ENCODE data around the gene PLA2G2E. TPM values are rescaled to one million over a fixed set of nuclear protein-coding genes. Genes with fewer than 3 reads are reported as not detected.

Gene PLA2G2E
- total RNA-seq, 1 donor from 2014 or later, result not detected

- Mint-ChIP-seq H3K27ac (ENCODE audit: unreplicated experiment) (no peak overlapping the region), H3K4me3 (ENCODE audit: unreplicated experiment) (no peak overlapping the region), H3K36me3 (ENCODE audit: low read depth, unreplicated experiment) (no peaks in the 10 kb centered on the region), H3K27me3 (ENCODE audit: low read depth, unreplicated experiment) (peaks cover 21% of the 10 kb centered on the region), H3K9me3 (ENCODE audit: unreplicated experiment) (no peaks in the 10 kb centered on the region), H3K4me1 (ENCODE audit: low read depth, unreplicated experiment) (no peaks in the 10 kb centered on the region)
- Histone ChIP-seq H3K79me2 (ENCODE audit: insufficient read depth, low read length) (no peaks in the 10 kb centered on the region), H3K4me2 (ENCODE audit: low read length) (no peak overlapping the region), H3K36me3 (ENCODE audit: insufficient read depth, low read length) (no peaks in the 10 kb centered on the region), H2AFZ (ENCODE audit: low read depth, low read length) (no peak overlapping the region), H4K20me1 (ENCODE audit: insufficient read depth, low read length) (peaks cover 10% of the 10 kb centered on the region), H3K9me3 (ENCODE audit: insufficient read depth, low read depth, low read length) (no peaks in the 10 kb centered on the region), H3K9ac (ENCODE audit: low read length) (no peak overlapping the region), H3K4me3 (ENCODE audit: insufficient read depth, low read depth, low read length) (no peak overlapping the region), H3K4me1 (ENCODE audit: insufficient read depth, low read length) (no peaks in the 10 kb centered on the region), H3K27ac (ENCODE audit: low read depth, low read length) (no peak overlapping the region), H3K27me3 (ENCODE audit: insufficient read depth, low read length) (no peaks in the 10 kb centered on the region)
- DNase-seq (ENCODE audit: low read depth) (no peak), FAIRE-seq (no peak)
- TF ChIP-seq CTCF (IDR thresholded peaks at IDR 0.05; ENCODE audit: insufficient read depth, low read depth, low read length), result no peak
- no peak for TF ChIP-seq EZH2 (IDR thresholded peaks at IDR 0.05; ENCODE audit: insufficient read depth, low read length)
Measured at GRCh38 chr1:19920132-19920710, 3.2 kb downstream of the PLA2G2E start.

GRCh38 chr1:19918057-19918456 lies 5.4 kb downstream of the PLA2G2E start:
- Histone ChIP-seq H3K27me3 (ENCODE audit: insufficient read depth, low read length) (no peaks in the 10 kb centered on the region), H3K4me3 (ENCODE audit: insufficient read depth, low read depth, low read length) (no peak overlapping the region), H3K9ac (ENCODE audit: low read length) (no peak overlapping the region), H3K4me2 (ENCODE audit: low read length) (no peak overlapping the region), H3K9me3 (ENCODE audit: insufficient read depth, low read depth, low read length) (no peaks in the 10 kb centered on the region), H4K20me1 (ENCODE audit: insufficient read depth, low read length) (peaks cover 18% of the 10 kb centered on the region), H2AFZ (ENCODE audit: low read depth, low read length) (no peak overlapping the region), H3K79me2 (ENCODE audit: insufficient read depth, low read length) (no peaks in the 10 kb centered on the region), H3K4me1 (ENCODE audit: insufficient read depth, low read length) (no peaks in the 10 kb centered on the region), H3K36me3 (ENCODE audit: insufficient read depth, low read length) (peaks cover 5% of the 10 kb centered on the region), H3K27ac (ENCODE audit: low read depth, low read length) (no peak overlapping the region)
- peak; percentile 93 for TF ChIP-seq CTCF (IDR thresholded peaks at IDR 0.05; ENCODE audit: insufficient read depth, low read depth, low read length)
- TF ChIP-seq EZH2 (IDR thresholded peaks at IDR 0.05; ENCODE audit: insufficient read depth, low read length), result no peak
- H3K9me3 Mint-ChIP-seq (ENCODE audit: unreplicated experiment), result no peaks in the 10 kb centered on the region
- H3K36me3 Mint-ChIP-seq (ENCODE audit: low read depth, unreplicated experiment), result peaks cover 14% of the 10 kb centered on the region
- peak overlapping the region; percentile 38 for H3K27ac Mint-ChIP-seq (ENCODE audit: unreplicated experiment)
- no peaks in the 10 kb centered on the region for H3K4me1 Mint-ChIP-seq (ENCODE audit: low read depth, unreplicated experiment)
- H3K4me3 Mint-ChIP-seq (ENCODE audit: unreplicated experiment), result no peak overlapping the region
- FAIRE-seq (no peak), DNase-seq (ENCODE audit: low read depth) (peak; percentile 51)
- peaks cover 19% of the 10 kb centered on the region for H3K27me3 Mint-ChIP-seq (ENCODE audit: low read depth, unreplicated experiment)

- no peaks in the 10 kb centered on the region for H3K79me2 ChIP-seq (ENCODE audit: insufficient read depth, low read length)
Measured at GRCh38 chr1:19910650-19911049, 12.8 kb downstream of the PLA2G2E start.

More at GRCh38 chr1:19910650-19911049, 12.8 kb downstream of the PLA2G2E start:
- peaks cover 40% of the 10 kb centered on the region for H3K36me3 Mint-ChIP-seq (ENCODE audit: low read depth, unreplicated experiment)
- TF ChIP-seq EZH2 (IDR thresholded peaks at IDR 0.05; ENCODE audit: insufficient read depth, low read length) (no peak), CTCF (IDR thresholded peaks at IDR 0.05; ENCODE audit: insufficient read depth, low read depth, low read length) (no peak)
- peaks cover 12% of the 10 kb centered on the region for H3K4me1 Mint-ChIP-seq (ENCODE audit: low read depth, unreplicated experiment)
- FAIRE-seq (no peak), DNase-seq (ENCODE audit: low read depth) (no peak)
- no peaks in the 10 kb centered on the region for H3K9me3 ChIP-seq (ENCODE audit: insufficient read depth, low read depth, low read length)
- H3K4me3 ChIP-seq (ENCODE audit: insufficient read depth, low read depth, low read length), result no peak overlapping the region
- H3K36me3 ChIP-seq (ENCODE audit: insufficient read depth, low read length), result peaks cover 32% of the 10 kb centered on the region
- H3K4me2 ChIP-seq (ENCODE audit: low read length), result no peak overlapping the region
- no peak overlapping the region for H3K9ac ChIP-seq (ENCODE audit: low read length)
- H3K27ac ChIP-seq (ENCODE audit: low read depth, low read length), result no peak overlapping the region
- no peak overlapping the region for H2AFZ ChIP-seq (ENCODE audit: low read depth, low read length)
- peaks cover 18% of the 10 kb centered on the region for H4K20me1 ChIP-seq (ENCODE audit: insufficient read depth, low read length)
- no peaks in the 10 kb centered on the region for H3K27me3 Mint-ChIP-seq (ENCODE audit: low read depth, unreplicated experiment)
- no peaks in the 10 kb centered on the region for H3K9me3 Mint-ChIP-seq (ENCODE audit: unreplicated experiment)
- no peaks in the 10 kb centered on the region for H3K4me1 ChIP-seq (ENCODE audit: insufficient read depth, low read length)
- H3K4me3 Mint-ChIP-seq (ENCODE audit: unreplicated experiment), result no peak overlapping the region
- no peaks in the 10 kb centered on the region for H3K27me3 ChIP-seq (ENCODE audit: insufficient read depth, low read length)
- H3K27ac Mint-ChIP-seq (ENCODE audit: unreplicated experiment), result no peak overlapping the region
